Measurements from ENCODE around the gene CHCHD4.

DNA sequence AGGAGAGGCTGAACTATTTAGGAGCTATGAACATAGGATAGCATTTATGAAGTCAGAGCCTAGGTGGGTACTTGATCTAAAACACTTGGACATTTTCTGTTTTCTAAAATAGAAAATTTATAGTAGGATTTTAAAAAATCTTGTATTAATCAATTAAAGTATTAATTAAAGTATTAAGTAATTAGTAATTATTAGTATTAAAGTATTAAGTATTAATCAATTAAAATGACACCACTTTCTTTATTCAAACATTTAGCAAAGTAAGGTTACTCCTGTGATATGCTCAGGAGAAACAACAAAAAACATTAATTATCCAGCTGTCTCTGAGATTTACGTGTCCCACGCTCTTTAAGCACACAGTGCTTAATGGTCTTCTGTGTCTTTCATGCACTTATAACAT is 32.2 kb downstream of the CHCHD4 start:
- TF ChIP-seq POLR2A (IDR thresholded peaks at IDR 0.05), result no peak
- TF ChIP-seq, protein P1, sequence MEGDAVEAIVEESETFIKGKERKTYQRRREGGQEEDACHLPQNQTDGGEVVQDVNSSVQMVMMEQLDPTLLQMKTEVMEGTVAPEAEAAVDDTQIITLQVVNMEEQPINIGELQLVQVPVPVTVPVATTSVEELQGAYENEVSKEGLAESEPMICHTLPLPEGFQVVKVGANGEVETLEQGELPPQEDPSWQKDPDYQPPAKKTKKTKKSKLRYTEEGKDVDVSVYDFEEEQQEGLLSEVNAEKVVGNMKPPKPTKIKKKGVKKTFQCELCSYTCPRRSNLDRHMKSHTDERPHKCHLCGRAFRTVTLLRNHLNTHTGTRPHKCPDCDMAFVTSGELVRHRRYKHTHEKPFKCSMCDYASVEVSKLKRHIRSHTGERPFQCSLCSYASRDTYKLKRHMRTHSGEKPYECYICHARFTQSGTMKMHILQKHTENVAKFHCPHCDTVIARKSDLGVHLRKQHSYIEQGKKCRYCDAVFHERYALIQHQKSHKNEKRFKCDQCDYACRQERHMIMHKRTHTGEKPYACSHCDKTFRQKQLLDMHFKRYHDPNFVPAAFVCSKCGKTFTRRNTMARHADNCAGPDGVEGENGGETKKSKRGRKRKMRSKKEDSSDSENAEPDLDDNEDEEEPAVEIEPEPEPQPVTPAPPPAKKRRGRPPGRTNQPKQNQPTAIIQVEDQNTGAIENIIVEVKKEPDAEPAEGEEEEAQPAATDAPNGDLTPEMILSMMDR (IDR thresholded peaks at IDR 0.05), result no peak

Measured in right lobe of liver (tissue), 4 donors.